HG03103 (cell line): Measurements from ENCODE around the gene PARP8.
"Not testable (repeated sequence)": the region's sequence is repeated elsewhere in the genome, so short reads cannot be mapped to it uniquely, and the experiment has no call there.

Experiments used
- ATAC-seq: cut with Tn5 transposase; IDR thresholded peaks from one replicate; pipeline ENCODE4 v1.9.1; 2021; ENCODE audit warnings: low read depth; ENCODE audit not compliant: unreplicated experiment

Gene PARP8

DNA sequence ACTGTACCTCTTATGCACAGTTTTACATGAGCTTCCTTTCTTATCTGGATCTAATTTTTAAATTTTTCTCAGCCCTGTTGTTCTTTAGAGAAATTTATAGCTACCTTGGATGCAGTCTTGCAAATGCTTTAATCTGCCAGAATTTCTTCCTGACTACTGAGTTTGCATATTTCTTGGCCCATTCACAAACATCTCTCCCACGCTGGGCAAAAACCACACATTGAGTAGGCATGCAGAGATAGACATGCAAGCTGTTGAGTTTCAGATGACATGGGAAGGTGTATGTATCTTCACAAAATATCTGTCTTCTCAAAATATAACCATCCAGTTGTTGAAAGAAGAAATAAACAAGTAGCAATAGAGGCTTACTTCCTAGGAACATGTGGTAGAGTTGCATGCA, 101.2 kb downstream of the PARP8 start:
- no peak for ATAC-seq

DNA sequence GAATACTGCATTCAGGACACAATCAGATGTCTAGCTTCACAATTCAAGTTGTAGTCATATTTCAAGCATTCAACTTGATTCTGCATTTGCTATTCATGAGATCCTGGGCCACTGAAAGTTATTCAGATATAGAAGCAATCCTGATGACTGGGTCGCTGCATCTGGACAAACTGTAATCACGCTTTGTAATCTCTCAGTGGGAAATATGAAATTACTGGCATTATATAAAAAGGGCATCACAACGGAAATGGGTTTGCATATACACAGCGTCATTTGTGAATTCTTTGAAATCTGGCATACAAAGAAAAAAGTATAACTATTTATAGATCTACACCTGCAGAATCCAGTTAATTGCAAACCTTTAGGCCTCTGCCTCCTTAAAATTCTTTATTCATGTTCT, 102.2 kb downstream of the PARP8 start:
- ATAC-seq = no peak

DNA sequence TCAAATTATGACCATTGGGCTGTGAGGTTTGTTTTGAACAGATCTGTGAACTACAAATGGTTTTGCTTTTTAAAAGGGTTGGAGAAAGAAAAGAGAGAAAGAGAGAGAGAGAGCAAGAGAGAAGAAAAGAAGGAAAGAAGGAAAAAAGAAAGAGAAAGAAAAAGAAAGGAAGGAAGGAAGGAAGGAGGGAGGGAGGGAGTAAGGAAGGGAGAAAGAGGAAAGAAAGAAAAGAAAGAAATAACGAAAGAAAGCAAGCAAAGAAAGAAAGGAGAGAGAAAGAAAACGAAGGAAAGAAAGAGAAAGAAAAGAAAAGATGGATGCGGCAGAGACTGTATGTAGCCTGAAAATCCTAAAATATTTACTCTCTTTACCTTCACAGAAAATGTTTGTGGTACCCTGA, 104.0 kb downstream of the PARP8 start:
- no peak for ATAC-seq

DNA sequence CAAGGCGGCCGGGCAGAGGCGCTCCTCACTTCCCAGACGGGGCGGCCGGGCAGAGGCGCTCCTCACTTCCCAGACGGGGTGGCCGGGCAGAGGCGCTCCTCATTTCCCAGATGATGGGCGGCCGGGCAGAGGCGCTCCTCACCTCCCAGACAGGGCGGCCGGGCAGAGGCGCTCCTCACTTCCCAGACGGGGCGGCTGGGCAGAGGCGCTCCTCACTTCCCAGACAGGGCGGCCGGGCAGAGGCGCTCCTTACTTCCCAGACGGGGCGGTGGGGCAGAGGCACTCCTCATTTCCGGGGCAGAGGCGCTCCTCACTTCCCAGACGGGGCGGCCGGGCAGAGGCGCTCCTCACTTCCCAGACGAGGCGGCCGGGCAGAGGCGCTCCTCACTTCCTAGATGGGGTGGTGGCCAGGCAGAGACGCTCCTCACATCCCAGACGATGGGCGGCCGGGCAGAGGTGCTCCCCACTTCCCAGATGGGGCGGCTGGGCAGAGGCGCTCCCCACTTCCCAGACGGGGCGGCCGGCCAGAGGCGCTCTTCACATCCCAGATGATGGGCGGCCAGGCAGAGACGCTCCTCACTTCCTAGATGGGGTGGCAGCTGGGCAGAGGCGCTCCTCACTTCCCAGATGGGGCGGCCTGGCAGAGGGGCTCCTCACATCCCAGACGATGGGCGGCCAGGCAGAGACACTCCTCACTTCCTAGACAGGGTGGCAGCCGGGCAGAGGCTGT, 108.2 kb downstream of the PARP8 start:
- ATAC-seq = not testable (repeated sequence)

DNA sequence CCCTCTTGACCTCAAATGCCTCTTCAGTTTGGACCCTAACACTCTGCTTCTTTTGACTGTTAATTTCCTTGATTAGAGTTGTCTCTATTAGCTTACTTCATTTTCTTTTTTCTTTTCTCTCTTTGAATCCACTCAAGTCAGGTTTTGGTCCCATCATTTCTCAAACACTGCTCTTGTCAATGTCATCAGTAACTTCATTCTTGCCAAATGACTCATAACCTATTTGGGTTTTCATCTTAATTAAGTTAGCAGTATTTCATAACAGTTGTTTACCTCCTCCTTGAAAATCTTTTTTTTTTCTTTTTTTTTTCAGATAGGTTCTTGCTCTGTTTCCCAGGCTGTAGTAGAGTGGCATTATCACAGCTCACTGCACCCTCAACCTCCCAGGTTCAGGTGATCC, 119.6 kb downstream of the PARP8 start:
- no peak for ATAC-seq

DNA sequence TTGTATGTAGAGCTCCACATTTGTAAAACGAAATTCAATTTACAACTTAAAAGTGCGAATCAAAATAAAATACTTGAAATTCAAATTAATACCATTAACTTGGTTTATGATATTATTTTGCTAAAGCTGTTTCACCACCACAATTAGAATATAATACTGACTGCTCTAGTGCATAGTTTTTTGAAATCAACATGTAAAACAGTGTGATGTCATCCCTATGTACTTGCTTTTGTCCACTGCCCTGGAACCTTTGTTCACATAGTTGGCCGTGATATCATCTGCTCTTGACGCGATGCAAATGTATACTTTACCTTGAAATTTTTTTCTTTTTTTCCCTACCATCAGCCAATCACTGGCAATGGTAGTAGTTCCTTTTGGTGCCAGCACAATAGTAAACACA, 125.4 kb downstream of the PARP8 start:
- ATAC-seq = no peak

DNA sequence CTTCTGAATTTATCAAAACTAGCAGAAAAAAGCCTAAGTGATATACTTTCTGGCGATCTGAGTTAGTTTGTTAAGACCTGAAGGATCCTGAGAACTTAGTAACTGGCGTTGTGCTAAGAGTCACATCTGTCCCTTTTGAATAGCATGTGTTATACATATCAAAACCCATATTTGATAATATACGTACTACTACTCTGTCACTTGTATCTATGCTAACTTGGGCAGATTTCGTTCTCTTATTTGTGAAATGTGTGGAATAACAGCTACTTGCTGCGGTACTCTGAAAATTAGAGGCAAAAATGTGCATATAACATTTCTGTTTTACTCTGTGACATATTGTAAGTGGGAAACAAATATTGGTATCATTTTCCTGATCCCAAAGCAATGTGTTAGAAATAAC, 126.4 kb downstream of the PARP8 start:
- ATAC-seq = no peak

DNA sequence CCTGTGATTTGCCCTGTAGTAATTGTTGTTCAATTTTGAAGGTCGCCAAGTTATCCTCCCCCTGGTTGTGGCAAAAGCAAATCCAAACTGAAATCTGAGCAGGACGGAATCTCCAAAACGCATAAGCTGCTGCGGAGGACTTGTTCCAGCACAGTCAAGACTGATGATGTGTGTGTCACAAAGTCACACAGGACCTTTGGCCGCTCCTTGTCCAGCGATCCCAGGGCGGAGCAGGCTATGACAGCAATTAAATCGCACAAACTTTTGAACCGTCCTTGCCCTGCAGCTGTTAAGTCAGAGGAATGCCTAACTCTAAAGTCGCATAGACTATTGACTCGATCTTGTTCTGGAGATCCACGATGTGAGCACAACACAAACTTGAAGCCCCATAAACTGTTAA, 128.4 kb downstream of the PARP8 start:
- ATAC-seq = no peak

DNA sequence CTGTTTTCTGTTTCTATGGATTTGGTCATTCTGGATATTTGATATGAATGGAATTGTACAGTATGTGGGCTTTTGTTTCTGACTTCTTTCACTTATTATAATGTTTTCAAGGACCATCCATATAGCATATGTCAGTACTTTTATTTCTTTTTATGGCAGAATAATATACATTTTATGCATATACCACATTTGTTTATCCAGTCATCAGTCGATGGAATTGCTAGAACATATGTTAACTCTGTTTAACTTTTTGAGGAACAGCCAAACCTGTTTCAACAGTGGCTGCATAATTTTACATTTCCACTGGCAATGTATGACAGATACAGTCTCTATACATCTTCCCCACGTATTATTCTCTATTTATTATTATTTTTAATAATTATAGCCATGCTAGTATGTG, 131.6 kb downstream of the PARP8 start:
- no peak for ATAC-seq

DNA sequence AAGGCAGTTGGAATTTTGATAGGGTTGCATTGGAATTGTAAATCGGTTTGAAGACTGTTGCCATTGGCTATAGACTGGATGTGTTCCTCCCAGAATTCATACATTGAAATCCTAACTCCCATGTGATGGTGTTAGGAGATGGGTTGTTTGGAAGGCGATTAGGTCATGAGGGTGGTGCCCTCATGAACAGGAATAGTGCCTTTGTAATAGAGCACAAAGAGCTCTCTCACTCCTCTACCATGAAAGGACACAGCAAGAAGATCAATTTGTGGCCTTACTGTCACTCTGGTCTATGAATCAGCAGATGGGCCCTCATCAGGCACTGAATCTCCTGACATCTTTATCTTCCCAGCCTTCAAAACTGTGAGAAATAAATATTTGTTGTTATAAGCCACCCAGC, 133.2 kb downstream of the PARP8 start:
- ATAC-seq = no peak

DNA sequence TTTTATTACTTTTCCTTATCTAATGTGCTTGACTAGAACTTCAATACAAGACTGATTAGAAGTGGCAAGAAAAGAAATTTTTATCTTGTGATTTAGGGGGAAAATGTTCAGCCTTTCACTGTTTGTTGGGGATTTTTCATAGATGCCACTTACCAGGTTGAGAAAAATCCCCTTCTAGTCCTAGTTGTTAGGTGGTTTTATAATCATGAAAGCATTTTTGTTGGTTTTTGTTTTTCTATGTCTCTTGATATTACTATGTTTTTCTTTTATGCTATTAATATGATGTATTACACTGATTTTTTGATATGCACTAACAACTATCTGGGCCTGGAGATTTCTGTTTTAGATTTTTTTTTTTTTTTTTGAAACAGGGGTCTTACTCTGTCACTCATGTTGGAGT, 134.0 kb downstream of the PARP8 start:
- ATAC-seq = no peak

DNA sequence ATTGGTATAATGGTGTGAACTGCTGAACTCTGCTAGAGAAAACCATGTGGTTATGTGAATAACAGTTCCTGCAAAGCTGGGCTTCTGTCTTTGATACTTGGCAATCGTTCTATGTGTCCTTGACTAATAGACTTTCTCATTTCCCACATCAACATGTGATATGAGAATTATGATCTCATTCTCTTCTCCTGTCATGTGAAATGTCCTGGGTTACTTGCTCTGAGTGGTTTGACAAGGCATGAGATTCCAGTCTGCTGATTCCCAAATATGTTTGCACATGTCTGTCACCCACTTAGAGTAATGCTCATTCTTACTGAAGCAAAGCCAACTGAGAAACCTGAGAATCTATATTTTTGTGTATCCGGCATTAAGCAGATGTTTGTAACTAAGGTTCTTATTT, 141.2 kb downstream of the PARP8 start:
- ATAC-seq = no peak

DNA sequence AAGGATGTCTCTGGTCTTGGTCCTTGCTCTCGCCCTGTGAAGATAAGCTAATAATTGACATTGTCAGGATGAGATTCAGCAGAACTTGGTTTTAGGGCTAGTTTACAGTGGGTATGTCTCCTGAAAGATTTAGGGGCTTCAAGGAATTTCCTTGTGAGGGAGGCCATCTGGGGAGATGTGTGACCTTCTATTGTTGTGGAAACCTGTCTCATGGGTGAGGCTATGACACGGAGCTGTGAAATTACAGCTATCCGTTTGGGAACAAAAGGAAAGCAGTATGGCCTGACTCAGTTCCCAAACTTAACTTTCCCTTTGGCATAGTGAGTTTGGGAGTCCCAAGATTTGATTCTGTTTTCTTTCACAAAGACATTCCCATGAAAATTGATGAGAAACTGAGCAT, 142.0 kb downstream of the PARP8 start:
- no peak for ATAC-seq

DNA sequence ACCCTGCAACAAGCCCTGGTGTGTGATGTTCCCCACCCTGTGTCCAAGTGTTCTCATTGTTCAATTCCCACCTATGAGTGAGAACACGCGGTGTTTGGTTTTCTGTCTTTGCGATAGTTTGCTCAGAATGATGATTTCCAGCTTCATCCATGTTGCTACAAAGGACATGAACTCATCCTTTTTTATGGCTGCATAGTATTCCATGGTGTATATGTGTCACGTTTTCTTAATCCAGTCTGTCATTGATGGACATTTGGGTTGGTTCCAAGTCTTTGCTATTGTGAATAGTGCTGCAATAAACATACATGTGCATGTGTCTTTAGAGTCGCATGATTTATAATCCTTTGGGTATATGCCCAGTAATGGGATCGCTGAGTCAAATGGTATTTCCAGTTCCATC, 145.3 kb downstream of the PARP8 start:
- ATAC-seq = not testable (repeated sequence)

DNA sequence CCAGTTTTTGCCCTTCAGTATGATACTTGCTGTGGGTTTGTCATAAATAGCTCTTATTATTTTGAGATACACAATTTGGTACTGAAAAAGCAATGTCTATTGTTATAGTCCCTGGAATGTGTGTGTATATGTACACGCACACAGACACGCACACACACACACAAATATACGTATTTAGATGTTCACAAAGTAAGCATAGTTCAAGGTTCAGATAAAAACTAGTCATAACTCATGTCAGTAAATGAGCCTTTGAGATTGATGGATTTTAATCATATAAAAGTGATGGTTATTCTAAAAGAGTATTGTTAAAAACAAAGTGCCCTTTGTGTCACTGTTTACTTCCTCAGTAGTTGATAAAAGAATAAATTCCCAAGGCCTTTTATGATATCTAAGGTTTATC, 147.3 kb downstream of the PARP8 start:
- no peak for ATAC-seq

DNA sequence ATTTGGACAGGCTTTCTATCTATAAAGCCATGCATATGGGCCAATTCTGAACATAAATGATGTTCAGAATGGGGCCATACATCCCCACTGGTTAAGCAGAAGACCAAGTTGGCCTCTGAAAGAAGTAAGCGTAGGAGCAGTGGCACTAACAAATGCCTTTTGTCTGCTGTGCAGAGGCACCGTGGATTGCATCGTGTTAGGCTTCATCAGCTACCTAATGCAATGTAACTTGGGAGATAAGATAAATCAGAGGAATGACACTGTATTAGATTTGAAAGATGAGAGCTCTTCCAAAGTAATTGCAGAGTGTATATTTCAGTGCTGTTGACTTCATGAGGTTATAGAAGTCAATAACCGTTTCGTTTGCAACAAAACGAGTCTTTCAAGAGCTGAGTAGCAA, 148.1 kb downstream of the PARP8 start:
- no peak for ATAC-seq

DNA sequence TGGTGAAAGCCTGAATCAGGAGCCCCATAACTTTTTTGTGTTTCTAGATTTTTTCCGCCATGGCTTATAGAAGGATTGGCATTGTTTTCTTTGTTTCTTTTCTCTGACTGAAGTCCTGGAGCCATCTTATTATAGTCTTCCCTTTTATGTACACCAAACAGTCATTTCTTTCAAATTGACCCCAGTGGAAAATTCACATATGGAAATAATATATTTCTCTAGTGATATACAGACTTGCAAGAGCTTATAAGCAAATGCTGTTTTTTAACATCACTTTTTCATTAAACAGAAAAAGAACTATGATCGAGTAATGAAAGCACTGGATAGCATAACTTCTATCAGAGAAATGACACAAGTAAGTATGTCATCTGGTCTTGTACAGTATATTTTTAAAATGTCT, 155.6 kb downstream of the PARP8 start:
- no peak for ATAC-seq

DNA sequence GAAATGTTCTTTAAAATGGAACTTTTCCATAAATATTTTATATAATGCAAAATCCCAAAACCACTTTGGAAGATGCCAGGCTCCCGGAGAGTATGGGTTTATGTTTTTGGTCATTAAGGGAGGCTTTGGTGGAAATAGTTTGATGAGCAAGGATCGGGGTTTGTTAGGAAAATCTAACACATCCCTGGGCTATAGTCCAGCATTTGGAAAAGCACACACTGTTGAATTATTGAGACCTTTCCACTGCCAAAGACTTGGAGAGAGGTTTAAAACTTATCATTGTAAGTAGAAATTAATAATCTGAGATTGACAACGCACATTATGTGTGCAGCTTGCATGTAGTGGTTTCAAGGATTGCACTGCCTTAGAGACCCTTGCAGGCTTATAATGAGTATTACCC, 156.3 kb downstream of the PARP8 start:
- no peak for ATAC-seq

DNA sequence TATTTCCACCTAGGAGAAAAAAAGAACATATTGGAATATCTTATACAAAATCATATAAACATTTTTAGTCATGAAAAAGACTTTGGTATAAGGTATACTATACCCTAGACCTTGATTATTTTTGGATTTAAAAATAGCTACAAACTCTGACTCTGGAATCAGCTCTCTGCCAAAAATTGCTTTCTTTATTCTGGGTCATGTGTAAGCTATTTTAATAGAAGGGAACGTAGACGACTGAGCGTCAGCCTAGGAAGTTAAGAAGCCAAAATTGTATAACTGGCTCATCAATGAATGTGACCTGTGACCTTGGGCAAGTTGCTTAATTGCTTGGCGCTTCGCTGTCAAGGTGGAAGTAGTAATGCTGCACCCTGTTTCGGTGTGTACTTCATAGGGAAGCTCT, 157.1 kb downstream of the PARP8 start:
- no peak for ATAC-seq

DNA sequence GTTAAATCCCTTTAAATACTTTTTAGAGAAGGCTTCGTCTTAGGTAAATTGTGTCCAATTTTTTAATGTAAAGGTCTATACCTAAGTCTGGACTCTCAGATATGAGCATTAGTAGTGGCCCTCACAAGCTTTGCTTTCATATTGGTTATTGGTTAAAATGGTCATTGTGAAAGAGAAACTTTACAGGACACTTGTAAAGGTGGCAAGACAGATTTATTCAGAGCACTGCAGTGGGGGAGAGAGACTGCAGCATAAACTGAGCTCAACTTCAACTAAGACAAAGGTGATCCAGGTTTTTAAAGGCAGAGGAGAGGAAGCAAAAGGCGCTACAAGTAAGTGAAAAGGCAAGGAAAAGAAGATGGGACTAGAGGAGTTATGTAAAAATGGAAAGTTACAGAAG, 157.7 kb downstream of the PARP8 start:
- no peak for ATAC-seq

DNA sequence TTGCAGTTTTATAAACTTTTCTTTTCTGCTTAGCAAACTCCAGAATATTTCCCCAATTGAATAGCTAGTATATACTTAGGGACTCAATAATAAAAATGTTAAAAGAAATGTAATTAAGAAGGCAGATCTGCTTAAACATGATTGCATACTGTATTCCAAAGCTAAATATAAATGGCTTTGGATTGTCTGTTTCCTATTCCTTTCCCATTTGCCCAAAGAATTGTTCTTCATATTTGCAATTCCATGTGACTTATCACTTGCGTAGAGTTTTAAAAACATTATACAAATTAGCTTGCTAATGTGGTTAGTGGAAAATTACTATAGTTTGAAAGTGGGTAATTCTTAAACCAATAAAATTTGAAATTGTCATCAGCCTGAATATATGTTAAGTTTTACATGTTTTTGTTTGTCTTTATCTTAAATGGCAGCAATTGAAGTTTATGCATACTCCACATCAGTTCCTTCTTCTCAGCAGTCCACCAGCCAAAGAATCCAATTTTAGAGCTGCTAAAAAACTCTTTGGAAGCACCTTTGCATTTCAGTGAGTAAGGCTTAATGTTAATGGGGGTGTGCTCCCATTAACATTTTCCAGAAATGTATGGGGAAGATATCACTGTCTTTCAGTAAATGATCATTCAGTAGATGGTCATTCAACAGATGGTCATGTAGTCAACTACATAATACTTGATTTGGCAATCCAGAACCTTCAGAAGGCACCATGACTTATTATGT, 161.2 kb downstream of the PARP8 start:
- no peak for ATAC-seq

DNA sequence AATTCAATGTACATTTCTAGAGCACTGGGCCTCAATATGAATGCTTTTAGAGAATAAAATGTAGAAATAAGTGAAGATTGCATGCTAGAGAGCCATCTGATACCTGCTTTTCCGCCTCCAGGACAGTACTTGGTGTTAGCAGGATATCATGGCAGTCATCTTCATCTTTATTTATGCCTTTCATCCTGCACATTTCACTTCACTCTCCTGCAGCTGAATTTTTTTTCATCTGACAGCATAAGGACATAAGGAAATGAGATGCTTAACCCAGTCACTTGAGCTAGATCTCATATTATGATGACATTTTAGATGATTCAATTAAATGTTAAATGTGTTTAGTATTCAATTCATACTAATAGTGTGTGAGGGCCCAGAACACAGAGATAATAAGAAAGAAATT, 162.6 kb downstream of the PARP8 start:
- no peak for ATAC-seq
